ENCODE data around the gene PHC2. TPM values are rescaled to one million over a fixed set of nuclear protein-coding genes. Genes with fewer than 3 reads are reported as not detected.

PHC2 gene
- total and polyA plus RNA-seq, 2 of the 13 experiments (the other 11 are each of a cell fraction or from before 2014, with no cell fraction given): 52.5 to 84.9 TPM

GRCh38 chr1:33295023-33295422 is 135.9 kb downstream of the PHC2 start (continued):
- TF ChIP-seq RERE (CRISPR knock-in tag; IDR thresholded peaks at IDR 0.05; ENCODE audit: low read depth): no peak
- no peak for TF ChIP-seq SIX1 (CRISPR knock-in tag; IDR thresholded peaks at IDR 0.05; ENCODE audit: borderline replicate concordance)
- no peak for TF ChIP-seq NR3C1 (CRISPR knock-in tag; IDR thresholded peaks at IDR 0.05)

GRCh38 chr1:33294071-33295010 is 136.6 kb downstream of the PHC2 start:
- no peaks in the 10 kb centered on the region for H3K79me2 ChIP-seq (ENCODE audit: insufficient read depth, low read length)
- no peaks in the 10 kb centered on the region for H3K9me3 ChIP-seq (ENCODE audit: low read length)
- H3K4me2 ChIP-seq (ENCODE audit: low read depth, low read length): no peak overlapping the region
- H3K27me3 ChIP-seq (ENCODE audit: control insufficient read depth in 1 of 2, insufficient read depth in 2 of 2, low read length in 2 of 2): no peaks in the 10 kb centered on the region
- no peak overlapping the region for H2AFZ ChIP-seq (ENCODE audit: low read length)
- no TSS peak for BruUV-seq (replicated peaks)
- intact Hi-C loops (cut with micrococcal nuclease; ENCODE audit: unreplicated experiment) (loop anchor here (1.0 to 5.0 kb wide), 3 partner anchors 73 to 176 kb away; no protein-coding TSS in a partner anchor), in situ Hi-C loops (cut with HindIII; ENCODE audit: extremely low pct_ligation_motif_present, low pct_unique_long_range_greater_than_20kb) (loop anchor here (5.0 kb wide), 2 partner anchors 73 to 77 kb away; no protein-coding TSS in a partner anchor)
- 93% methylated on average over 11 of the region's 13 CpGs for WGBS (ENCODE audit: low lambda C conversion rate)
- no peaks in the 10 kb centered on the region for H4K20me1 ChIP-seq (ENCODE audit: insufficient read depth, low read length)
- H3K4me1 ChIP-seq (ENCODE audit: insufficient read depth, low read length): no peaks in the 10 kb centered on the region
- POLR2A ChIA-PET: interaction anchor here (1.3 to 1.7 kb wide), 2 partner anchors 44 to 71 kb away, joined by 5 to 10 read pairs; no protein-coding TSS in a partner anchor
- H3K36me3 ChIP-seq (replicated peaks in 1 of 2; ENCODE audit: control insufficient read depth in 1 of 2, insufficient read depth in 2 of 2, low read length in 2 of 2): peaks cover 13 to 50% of the 10 kb centered on the region in 2 experiments
- no peak overlapping the region for H3K27ac ChIP-seq (ENCODE audit: extremely low read length, insufficient read depth, low read length)
- H3K9ac ChIP-seq (ENCODE audit: insufficient read depth, low read depth, low read length): no peak overlapping the region
- DNase-seq (ENCODE audit: low spot score) (no peak), ATAC-seq (no peak), FAIRE-seq (no peak)
- no peak overlapping the region for H3K4me3 ChIP-seq (replicated peaks in 1 of 3; ENCODE audit: insufficient read depth in 1 of 3, low read depth in 2 of 3, low read length in 3 of 3)
- CTCF ChIA-PET (ENCODE audit: low intra/inter-chr PET ratio, low total read pairs): interaction anchor here (1.7 to 2.1 kb wide), 2 partner anchors 73 to 176 kb away, joined by 8 to 34 read pairs; no protein-coding TSS in a partner anchor
- TF ChIP-seq ZNF510 (CRISPR knock-in tag; IDR thresholded peaks at IDR 0.05; ENCODE audit: low read depth) (no peak), ZNF629 (CRISPR knock-in tag; conservative IDR thresholded peaks at IDR 0.05) (peak; percentile 84), HMGXB3 (CRISPR knock-in tag; IDR thresholded peaks at IDR 0.05; ENCODE audit: borderline replicate concordance) (no peak), NONO (IDR thresholded peaks at IDR 0.05) (no peak), NONO (CRISPR knock-in tag; conservative IDR thresholded peaks at IDR 0.05) (no peak), ZNF792 (CRISPR knock-in tag; IDR thresholded peaks at IDR 0.05) (no peak), TEAD3 (CRISPR knock-in tag; optimal IDR thresholded peaks at IDR 0.05; ENCODE audit: borderline replicate concordance) (no peak), ZC3H13 (CRISPR knock-in tag; IDR thresholded peaks at IDR 0.05) (no peak), SIN3B (IDR thresholded peaks at IDR 0.05; ENCODE audit: low read length) (no peak)

Measured in HepG2 (cell line).